ENCODE results near the gene KMT2B.
"Not testable (repeated sequence)": the region's sequence is repeated elsewhere in the genome, so short reads cannot be mapped to it uniquely, and the experiment has no call there.

Gene KMT2B

DNA sequence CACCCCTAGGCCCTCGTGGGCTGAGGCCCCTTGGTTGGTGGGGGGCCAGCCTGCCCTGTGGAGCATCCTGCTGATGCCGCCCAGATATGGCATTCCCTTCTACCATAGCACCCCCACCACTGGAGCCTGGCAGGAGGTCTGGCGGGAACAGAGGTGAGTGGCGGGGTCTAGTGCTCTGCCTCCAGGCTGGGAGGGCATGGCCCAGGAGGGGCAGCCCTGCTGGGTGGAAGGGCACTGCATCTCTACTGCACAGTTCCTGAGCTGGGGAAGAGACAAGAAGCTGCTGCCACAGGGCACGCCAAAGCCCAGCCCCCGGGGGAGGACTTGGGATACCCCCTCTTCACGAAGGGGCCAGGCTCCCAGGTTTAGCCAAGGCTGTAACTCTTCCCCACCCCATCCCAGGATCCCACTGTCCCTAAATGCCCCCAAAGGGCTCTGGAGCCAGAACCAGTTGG is 2.4 kb upstream of the KMT2B start:
- Mint-ChIP-seq H3K27me3 (no peaks in the 10 kb centered on the region), H3K4me1 (peaks cover 77% of the 10 kb centered on the region), H3K36me3 (ENCODE audit: insufficient read depth) (peaks cover 22% of the 10 kb centered on the region), H3K4me3 (peak overlapping the region; percentile 97), H3K27ac (ENCODE audit: low read depth) (peak overlapping the region; percentile 98), H3K9me3 (no peaks in the 10 kb centered on the region)
- ATAC-seq (replicated peaks; ENCODE audit: extremely low read depth, poor library complexity, severe bottlenecking) (no peak), DNase-seq (ENCODE audit: low spot score in 2 of 2) (no peak)

DNA sequence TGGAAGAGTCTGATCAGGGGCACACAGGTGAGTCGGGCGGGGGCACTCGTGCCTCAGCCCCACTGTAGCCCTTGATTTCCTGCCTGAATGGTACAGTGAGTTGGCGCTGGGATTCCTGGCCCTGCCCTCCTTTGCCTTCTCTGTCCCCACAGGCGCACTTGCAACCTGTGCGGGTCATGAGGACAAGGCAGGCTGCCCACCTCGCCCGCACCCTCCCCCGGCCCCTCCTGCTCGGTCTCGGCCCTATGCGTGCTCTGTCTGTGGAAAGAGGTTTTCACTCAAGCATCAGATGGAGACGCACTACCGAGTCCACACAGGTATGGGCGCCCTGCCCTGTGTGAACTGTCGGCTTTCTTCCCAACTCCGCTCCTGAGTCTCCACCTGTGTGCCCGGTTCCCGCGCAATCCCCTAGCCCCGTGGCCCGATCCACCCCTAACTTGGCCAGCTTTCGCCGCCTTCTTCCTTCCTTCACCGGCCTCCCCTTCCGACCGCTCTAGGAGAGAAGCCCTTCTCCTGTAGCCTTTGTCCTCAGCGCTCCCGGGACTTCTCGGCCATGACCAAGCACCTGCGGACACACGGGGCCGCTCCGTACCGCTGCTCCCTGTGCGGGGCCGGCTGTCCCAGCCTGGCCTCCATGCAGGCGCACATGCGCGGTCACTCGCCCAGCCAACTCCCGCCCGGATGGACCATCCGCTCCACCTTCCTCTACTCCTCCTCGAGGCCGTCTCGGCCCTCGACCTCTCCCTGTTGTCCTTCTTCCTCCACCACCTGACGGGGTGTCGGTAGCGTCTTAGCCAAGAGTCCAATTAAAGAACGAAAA is 1.6 kb upstream of the KMT2B start:
- Mint-ChIP-seq H3K4me1 (peaks cover 73% of the 10 kb centered on the region), H3K27me3 (no peaks in the 10 kb centered on the region), H3K4me3 (peak overlapping the region; percentile 97), H3K36me3 (ENCODE audit: insufficient read depth) (peaks cover 22% of the 10 kb centered on the region), H3K27ac (ENCODE audit: low read depth) (peak overlapping the region; percentile 98), H3K9me3 (no peaks in the 10 kb centered on the region)
- ATAC-seq (replicated peaks; ENCODE audit: extremely low read depth, poor library complexity, severe bottlenecking) (no peak), DNase-seq (ENCODE audit: low spot score in 2 of 2) (no peak)

DNA sequence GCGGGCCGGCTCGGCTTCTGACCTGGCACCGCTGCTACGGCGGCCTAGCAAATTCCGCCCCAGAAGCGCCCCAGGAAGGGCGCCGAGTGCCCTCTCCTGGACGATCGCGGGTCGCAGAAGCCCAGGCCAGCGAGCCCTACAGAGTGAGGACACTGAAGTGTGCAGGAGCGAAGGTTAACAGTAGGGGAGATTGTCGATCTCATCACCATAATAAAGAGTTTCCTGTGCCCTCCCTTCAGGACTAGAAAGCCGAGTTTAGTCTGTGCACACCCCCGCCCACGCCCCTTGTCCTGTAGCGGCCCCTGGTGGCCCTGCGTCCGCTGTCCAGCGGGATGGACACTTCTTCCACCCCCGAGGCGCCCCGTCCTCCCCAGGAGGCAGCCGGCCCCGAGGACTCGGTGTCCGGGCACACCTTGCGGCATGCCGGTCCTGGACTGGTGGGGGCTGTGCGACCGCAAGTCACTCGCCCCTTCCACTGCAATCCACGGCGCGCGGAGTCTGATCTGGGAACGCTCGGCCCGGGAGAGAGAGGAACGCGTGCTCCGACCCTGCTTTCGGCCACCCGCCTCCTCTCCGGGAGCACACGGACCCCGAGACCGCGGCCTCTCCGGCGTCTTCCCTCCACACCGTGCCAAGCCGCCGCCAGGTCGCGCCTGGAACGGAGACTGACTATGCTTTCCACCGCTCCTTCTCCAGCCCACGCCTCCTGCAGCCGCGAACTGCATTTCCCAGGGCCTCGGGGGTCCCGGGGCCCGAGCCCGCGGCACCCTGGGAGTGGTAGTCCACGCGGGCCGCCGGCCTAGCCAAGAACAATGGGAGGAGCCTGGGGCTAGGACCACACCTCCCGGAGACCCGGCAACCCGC is 770 bp upstream of the KMT2B start:
- H3K27me3 Mint-ChIP-seq = no peaks in the 10 kb centered on the region
- peak; percentile 88 to 97 for DNase-seq (ENCODE audit: low spot score in 2 of 2)
- H3K36me3 Mint-ChIP-seq (ENCODE audit: insufficient read depth) = peaks cover 26% of the 10 kb centered on the region

DNA sequence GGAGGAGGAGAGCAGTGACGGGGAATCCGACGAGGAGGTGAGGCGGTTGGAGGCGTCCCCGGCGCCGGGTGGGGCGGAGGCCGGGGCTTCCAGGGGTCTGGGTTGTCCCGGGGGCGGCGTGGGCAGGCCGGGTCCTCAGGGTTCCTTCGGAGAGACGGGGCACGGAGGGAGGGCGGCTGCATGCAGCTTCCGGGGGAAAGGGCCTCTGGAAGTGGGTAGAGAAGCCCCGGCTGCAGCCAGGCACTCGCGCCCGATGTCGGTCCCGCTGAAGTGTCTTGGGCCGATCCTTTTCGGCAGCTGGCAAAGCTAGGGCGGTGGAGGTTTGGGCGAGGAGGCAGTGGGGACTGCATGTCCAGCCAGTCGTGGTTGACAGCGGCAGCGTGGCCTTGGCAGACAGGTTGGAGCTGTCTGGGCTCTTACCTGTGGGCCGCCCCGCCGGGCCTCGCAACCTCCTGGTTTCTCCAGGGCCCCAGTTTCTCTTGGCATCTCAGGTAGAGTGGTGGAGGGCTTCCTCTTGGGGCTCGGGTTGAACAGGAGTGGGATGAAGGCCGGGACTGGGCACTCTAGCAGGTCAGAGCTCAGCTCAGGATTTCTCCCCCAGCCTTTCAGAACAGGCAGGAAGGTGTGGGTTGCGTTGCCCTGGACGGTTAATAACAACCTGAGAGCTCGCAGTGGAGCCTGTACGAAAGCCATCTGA is 690 bp downstream of the KMT2B start:
- ATAC-seq (replicated peaks; ENCODE audit: extremely low read depth, poor library complexity, severe bottlenecking) (no peak), DNase-seq (ENCODE audit: low spot score in 2 of 2) (no peak)
- Mint-ChIP-seq H3K9me3 (no peaks in the 10 kb centered on the region), H3K36me3 (ENCODE audit: insufficient read depth) (peaks cover 34% of the 10 kb centered on the region), H3K4me1 (peaks cover 54% of the 10 kb centered on the region), H3K27me3 (no peaks in the 10 kb centered on the region), H3K27ac (ENCODE audit: low read depth) (peak overlapping the region; percentile 67), H3K4me3 (peak overlapping the region; percentile 79)

More for the DNA sequence above, 770 bp upstream of the KMT2B start:
- peak overlapping the region; percentile 97 for H3K4me3 Mint-ChIP-seq
- H3K27ac Mint-ChIP-seq (ENCODE audit: low read depth) = peak overlapping the region; percentile 98
- no peaks in the 10 kb centered on the region for H3K9me3 Mint-ChIP-seq
- ATAC-seq (replicated peaks; ENCODE audit: extremely low read depth, poor library complexity, severe bottlenecking) = peak; percentile 79
- peaks cover 68% of the 10 kb centered on the region for H3K4me1 Mint-ChIP-seq

DNA sequence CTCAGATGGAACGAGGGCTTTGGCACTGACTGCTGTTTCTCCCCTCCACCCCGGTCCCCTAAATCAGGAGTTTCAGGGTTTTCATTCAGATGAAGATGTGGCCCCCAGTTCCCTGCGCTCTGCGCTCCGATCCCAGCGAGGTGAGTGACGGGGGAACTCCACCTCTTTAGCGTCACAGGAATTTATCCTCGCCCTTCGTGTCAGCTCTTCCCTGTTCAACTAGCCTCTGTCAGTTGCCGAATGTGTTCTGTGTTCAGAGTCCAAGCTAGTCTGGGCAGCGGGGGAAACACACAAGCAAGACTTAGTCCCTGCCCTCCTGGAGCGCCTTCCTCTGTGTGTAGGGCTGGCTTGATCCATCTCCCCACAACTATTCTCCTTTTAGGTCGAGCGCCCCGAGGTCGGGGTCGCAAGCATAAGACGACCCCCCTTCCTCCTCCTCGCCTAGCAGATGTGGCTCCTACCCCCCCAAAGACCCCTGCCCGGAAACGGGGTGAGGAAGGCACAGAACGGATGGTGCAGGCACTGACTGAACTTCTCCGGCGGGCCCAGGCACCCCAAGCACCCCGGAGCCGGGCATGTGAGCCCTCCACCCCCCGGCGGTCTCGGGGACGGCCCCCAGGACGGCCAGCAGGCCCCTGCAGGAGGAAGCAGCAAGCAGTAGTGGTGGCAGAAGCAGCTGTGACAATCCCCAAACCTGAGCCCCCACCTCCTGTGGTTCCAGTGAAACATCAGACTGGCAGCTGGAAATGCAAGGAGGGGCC is 1.8 kb downstream of the KMT2B start:
- no peaks in the 10 kb centered on the region for H3K9me3 Mint-ChIP-seq
- no peak overlapping the region for H3K27ac Mint-ChIP-seq (ENCODE audit: low read depth)
- no peaks in the 10 kb centered on the region for H3K27me3 Mint-ChIP-seq
- peaks cover 43% of the 10 kb centered on the region for H3K4me1 Mint-ChIP-seq
- peak overlapping the region; percentile 79 for H3K4me3 Mint-ChIP-seq
- ATAC-seq (replicated peaks; ENCODE audit: extremely low read depth, poor library complexity, severe bottlenecking) (no peak), DNase-seq (ENCODE audit: low spot score in 2 of 2) (no peak)
- H3K36me3 Mint-ChIP-seq (ENCODE audit: insufficient read depth) = peaks cover 39% of the 10 kb centered on the region

DNA sequence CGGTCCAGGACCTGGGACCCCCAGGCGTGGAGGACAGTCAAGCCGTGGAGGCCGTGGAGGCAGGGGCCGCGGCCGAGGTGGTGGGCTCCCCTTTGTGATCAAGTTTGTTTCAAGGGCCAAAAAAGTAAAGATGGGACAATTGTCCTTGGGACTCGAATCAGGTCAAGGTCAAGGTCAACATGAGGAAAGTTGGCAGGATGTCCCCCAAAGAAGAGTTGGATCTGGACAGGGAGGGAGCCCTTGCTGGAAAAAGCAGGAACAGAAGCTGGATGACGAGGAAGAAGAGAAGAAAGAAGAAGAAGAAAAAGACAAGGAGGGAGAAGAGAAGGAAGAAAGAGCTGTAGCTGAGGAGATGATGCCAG is 2.3 kb downstream of the KMT2B start:
- no peak overlapping the region for H3K27ac Mint-ChIP-seq (ENCODE audit: low read depth)
- ATAC-seq (replicated peaks; ENCODE audit: extremely low read depth, poor library complexity, severe bottlenecking) = no peak
- peaks cover 42% of the 10 kb centered on the region for H3K36me3 Mint-ChIP-seq (ENCODE audit: insufficient read depth)
- H3K9me3 Mint-ChIP-seq = no peaks in the 10 kb centered on the region
- no peak for DNase-seq (ENCODE audit: low spot score in 2 of 2)
- H3K4me3 Mint-ChIP-seq = peak overlapping the region; percentile 30
- H3K4me1 Mint-ChIP-seq = peaks cover 37% of the 10 kb centered on the region
- H3K27me3 Mint-ChIP-seq = no peaks in the 10 kb centered on the region

DNA sequence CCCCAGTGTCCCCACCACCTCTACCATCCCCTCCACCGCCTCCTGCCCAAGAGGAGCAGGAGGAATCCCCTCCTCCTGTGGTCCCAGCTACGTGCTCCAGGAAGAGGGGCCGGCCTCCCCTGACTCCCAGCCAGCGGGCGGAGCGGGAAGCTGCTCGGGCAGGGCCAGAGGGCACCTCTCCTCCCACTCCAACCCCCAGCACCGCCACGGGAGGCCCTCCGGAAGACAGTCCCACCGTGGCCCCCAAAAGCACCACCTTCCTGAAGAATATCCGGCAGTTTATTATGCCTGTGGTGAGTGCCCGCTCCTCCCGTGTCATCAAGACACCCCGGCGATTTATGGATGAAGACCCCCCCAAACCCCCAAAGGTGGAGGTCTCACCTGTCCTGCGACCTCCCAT is 2.8 kb downstream of the KMT2B start:
- H3K27me3 Mint-ChIP-seq = no peaks in the 10 kb centered on the region
- peaks cover 35% of the 10 kb centered on the region for H3K4me1 Mint-ChIP-seq
- no peak for DNase-seq (ENCODE audit: low spot score in 2 of 2)
- peak overlapping the region; percentile 51 for H3K27ac Mint-ChIP-seq (ENCODE audit: low read depth)
- H3K9me3 Mint-ChIP-seq = no peaks in the 10 kb centered on the region
- no peak for ATAC-seq (replicated peaks; ENCODE audit: extremely low read depth, poor library complexity, severe bottlenecking)
- H3K4me3 Mint-ChIP-seq = peak overlapping the region; percentile 30
- H3K36me3 Mint-ChIP-seq (ENCODE audit: insufficient read depth) = peaks cover 47% of the 10 kb centered on the region

DNA sequence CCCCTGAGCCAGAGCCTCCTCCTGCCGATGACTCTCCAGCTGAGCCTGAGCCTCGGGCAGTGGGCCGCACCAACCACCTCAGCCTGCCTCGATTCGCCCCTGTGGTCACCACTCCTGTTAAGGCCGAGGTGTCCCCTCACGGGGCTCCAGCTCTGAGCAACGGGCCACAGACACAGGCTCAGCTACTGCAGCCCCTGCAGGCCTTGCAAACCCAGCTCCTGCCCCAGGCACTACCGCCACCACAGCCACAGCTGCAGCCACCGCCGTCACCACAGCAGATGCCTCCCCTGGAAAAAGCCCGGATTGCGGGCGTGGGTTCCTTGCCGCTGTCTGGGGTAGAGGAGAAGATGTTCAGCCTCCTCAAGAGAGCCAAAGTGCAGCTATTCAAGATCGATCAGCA is 3.6 kb downstream of the KMT2B start:
- Mint-ChIP-seq H3K9me3 (no peaks in the 10 kb centered on the region), H3K27me3 (no peaks in the 10 kb centered on the region), H3K4me3 (no peak overlapping the region), H3K36me3 (ENCODE audit: insufficient read depth) (peaks cover 50% of the 10 kb centered on the region), H3K27ac (ENCODE audit: low read depth) (peak overlapping the region; percentile 51), H3K4me1 (peaks cover 28% of the 10 kb centered on the region)
- DNase-seq (ENCODE audit: low spot score in 2 of 2) (no peak), ATAC-seq (replicated peaks; ENCODE audit: extremely low read depth, poor library complexity, severe bottlenecking) (no peak)

DNA sequence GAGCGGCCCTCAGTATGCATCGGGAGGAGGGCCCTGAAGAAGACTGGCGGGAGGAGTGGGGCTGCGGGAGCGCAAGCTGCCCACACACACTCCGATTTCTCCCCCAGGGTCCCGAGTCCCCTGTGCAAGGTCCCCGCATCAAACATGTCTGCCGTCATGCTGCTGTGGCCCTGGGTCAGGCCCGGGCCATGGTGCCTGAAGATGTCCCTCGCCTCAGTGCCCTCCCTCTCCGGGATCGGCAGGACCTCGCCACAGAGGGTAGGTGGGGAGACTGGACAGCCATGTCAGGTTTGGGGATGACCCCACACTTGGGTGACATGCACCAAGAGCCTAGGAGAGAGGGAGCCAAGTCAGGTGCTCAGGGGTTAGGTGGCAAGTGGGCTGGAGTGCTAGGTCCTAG is 4.7 kb downstream of the KMT2B start:
- Mint-ChIP-seq H3K36me3 (ENCODE audit: insufficient read depth) (peaks cover 48% of the 10 kb centered on the region), H3K4me3 (no peak overlapping the region), H3K4me1 (peaks cover 18% of the 10 kb centered on the region), H3K9me3 (no peaks in the 10 kb centered on the region), H3K27ac (ENCODE audit: low read depth) (no peak overlapping the region), H3K27me3 (no peaks in the 10 kb centered on the region)
- ATAC-seq (replicated peaks; ENCODE audit: extremely low read depth, poor library complexity, severe bottlenecking) (no peak), DNase-seq (ENCODE audit: low spot score in 2 of 2) (no peak)

DNA sequence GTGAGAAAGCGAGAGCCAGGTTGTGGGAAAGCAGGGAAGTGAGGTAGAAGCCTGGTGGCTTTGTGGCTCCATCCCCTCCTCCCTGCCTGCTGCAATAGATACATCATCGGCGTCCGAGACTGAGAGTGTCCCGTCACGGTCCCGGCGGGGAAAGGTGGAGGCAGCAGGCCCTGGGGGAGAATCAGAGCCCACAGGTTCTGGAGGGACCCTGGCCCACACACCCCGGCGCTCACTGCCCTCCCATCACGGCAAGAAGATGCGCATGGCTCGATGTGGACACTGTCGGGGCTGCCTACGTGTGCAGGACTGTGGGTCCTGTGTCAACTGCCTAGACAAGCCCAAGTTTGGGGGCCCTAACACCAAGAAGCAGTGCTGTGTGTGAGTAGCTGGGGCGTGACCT is 5.1 kb downstream of the KMT2B start:
- H3K4me3 Mint-ChIP-seq = no peak overlapping the region
- H3K4me1 Mint-ChIP-seq = peaks cover 18% of the 10 kb centered on the region
- no peaks in the 10 kb centered on the region for H3K27me3 Mint-ChIP-seq
- H3K27ac Mint-ChIP-seq (ENCODE audit: low read depth) = no peak overlapping the region
- ATAC-seq (replicated peaks; ENCODE audit: extremely low read depth, poor library complexity, severe bottlenecking) (no peak), DNase-seq (ENCODE audit: low spot score in 2 of 2) (no peak)
- no peaks in the 10 kb centered on the region for H3K9me3 Mint-ChIP-seq
- peaks cover 48% of the 10 kb centered on the region for H3K36me3 Mint-ChIP-seq (ENCODE audit: insufficient read depth)

DNA sequence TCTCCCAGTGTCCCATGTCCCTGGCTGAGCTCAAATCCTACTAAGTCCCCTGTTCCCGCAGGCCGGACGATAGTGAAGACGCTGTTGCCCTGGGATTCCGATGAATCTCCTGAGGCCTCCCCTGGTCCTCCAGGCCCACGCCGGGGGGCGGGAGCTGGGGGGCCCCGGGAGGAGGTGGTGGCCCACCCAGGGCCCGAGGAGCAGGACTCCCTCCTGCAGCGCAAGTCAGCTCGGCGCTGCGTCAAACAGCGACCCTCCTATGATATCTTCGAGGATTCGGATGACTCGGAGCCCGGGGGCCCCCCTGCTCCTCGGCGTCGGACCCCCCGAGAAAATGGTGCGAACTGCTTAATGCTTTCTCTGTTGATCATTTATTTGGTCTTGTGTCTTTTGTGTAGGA is 5.9 kb downstream of the KMT2B start:
- no peak for ATAC-seq (replicated peaks; ENCODE audit: extremely low read depth, poor library complexity, severe bottlenecking)
- Mint-ChIP-seq H3K9me3 (no peaks in the 10 kb centered on the region), H3K36me3 (ENCODE audit: insufficient read depth) (peaks cover 52% of the 10 kb centered on the region), H3K27me3 (no peaks in the 10 kb centered on the region), H3K4me1 (peaks cover 16% of the 10 kb centered on the region), H3K4me3 (no peak overlapping the region), H3K27ac (ENCODE audit: low read depth) (no peak overlapping the region)
- no peak for DNase-seq (ENCODE audit: low spot score in 2 of 2)

DNA sequence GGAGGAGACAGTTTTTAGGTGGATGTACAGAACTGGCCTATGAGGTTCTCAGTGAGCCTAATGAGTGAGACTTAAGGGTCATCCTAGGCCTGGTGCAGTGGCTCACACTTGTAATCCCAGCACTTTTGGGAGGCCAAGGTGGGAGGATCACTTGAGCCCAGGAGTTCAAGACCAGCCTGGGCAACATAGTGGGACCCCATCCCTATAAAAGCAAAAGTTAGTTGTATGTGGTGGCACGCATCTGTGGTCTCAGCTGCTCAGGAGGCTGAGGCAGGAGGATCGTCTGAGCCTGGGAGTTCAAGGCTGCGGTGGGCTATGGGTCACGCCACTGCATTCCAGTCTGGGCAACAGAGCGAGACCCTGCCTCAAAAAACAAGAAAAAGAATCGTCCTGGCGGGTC is 6.3 kb downstream of the KMT2B start:
- H3K27ac Mint-ChIP-seq (ENCODE audit: low read depth) = not testable (repeated sequence)

More for the DNA sequence above, 6.3 kb downstream of the KMT2B start:
- not testable (repeated sequence) for H3K4me3 Mint-ChIP-seq; H3K27me3 Mint-ChIP-seq; H3K9me3 Mint-ChIP-seq; DNase-seq (ENCODE audit: low spot score in 2 of 2); ATAC-seq (replicated peaks; ENCODE audit: extremely low read depth, poor library complexity, severe bottlenecking)
- peaks cover 52% of the 10 kb centered on the region for H3K36me3 Mint-ChIP-seq (ENCODE audit: insufficient read depth)
- H3K4me1 Mint-ChIP-seq = peaks cover 12% of the 10 kb centered on the region
